AML-193 (cell line): ENCODE data around the gene PKN3.
"Not testable (repeated sequence)": the region's sequence is repeated elsewhere in the genome, so short reads cannot be mapped to it uniquely, and the experiment has no call there.

Experiments used
- DNase-seq, 2 experiments: peaks; one replicate each; lab custom pipeline; 2025; lab: John Stamatoyannopoulos, UW

The PKN3 gene

GRCh38 chr9:128693738-128694137 lies 8.6 kb upstream of the PKN3 start:
- not testable (repeated sequence) for DNase-seq

- DNase-seq: no peak
These were observed 8.0 kb upstream of the PKN3 start for GRCh38 chr9:128694344-128694743.

GRCh38 chr9:128696923-128697707 lies 5.2 kb upstream of the PKN3 start:
- no peak for DNase-seq

- not testable (repeated sequence) for DNase-seq
These were observed 3.1 kb upstream of the PKN3 start for GRCh38 chr9:128699096-128699795.

GRCh38 chr9:128701227-128701854 lies 962 bp upstream of the PKN3 start:
- no peak for DNase-seq

GRCh38 chr9:128702949-128703615 lies 779 bp downstream of the PKN3 start:
- DNase-seq: no peak

- DNase-seq: no peak
These were observed 1.5 kb downstream of the PKN3 start for GRCh38 chr9:128703616-128704355.

GRCh38 chr9:128704356-128704670 lies 2.0 kb downstream of the PKN3 start:
- DNase-seq: no peak

GRCh38 chr9:128705051-128705965 lies 3.0 kb downstream of the PKN3 start:
- DNase-seq: no peak

GRCh38 chr9:128706045-128706444 lies 3.7 kb downstream of the PKN3 start:
- DNase-seq: no peak

GRCh38 chr9:128706671-128707381 lies 4.5 kb downstream of the PKN3 start:
- DNase-seq: no peak

- no peak for DNase-seq
These were observed 5.1 kb downstream of the PKN3 start for GRCh38 chr9:128707446-128707845.

- no peak for DNase-seq
These were observed 10.4 kb downstream of the PKN3 start for GRCh38 chr9:128712451-128713410.

GRCh38 chr9:128713411-128713780 lies 11.1 kb downstream of the PKN3 start:
- no peak for DNase-seq

- DNase-seq: no peak
These were observed 11.8 kb downstream of the PKN3 start for GRCh38 chr9:128713941-128714573.

GRCh38 chr9:128714586-128715435 lies 12.5 kb downstream of the PKN3 start:
- no peak for DNase-seq

GRCh38 chr9:128715436-128715750 lies 13.1 kb downstream of the PKN3 start:
- DNase-seq: no peak
